ENCODE data around the gene POTED.
"Not testable (repeated sequence)": the region's sequence is repeated elsewhere in the genome, so short reads cannot be mapped to it uniquely, and the experiment has no call there.

Gene POTED

DNA sequence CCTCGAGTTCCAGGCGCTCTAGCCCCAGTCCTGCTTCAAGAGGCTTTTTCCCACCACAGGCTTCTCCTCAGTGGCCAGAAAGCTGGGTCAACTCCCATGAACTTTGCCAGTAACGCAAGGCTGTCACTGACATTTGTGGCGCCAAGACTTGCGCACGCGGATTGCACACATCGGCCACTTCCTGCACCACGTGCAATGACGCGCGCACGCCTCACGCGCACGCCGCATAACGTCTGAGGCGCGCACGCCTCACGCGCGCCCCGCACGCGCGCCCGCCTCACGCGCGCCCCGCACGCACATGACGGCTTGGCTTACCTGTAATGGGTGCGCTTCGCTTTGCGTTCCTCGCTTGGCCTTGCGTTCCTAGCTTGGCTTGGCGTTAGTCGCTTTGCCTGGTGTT lies at the start of gene POTED:
TSS of gene POTED (plus strand) at position 301 of the 400 bp plus-strand sequence. CDS start 452 bp downstream, outside the sequence.
- H3K27ac ChIP-seq; H3K27me3 ChIP-seq; H3K9me3 ChIP-seq; H3K4me1 ChIP-seq (ENCODE audit: control insufficient read depth in 1 of 2, insufficient read depth in 1 of 2, low read depth in 1 of 2, low read length in 1 of 2); H3K4me3 ChIP-seq (ENCODE audit: low read depth in 1 of 2, low read length in 1 of 2); H3K36me3 ChIP-seq: not testable (repeated sequence)

DNA sequence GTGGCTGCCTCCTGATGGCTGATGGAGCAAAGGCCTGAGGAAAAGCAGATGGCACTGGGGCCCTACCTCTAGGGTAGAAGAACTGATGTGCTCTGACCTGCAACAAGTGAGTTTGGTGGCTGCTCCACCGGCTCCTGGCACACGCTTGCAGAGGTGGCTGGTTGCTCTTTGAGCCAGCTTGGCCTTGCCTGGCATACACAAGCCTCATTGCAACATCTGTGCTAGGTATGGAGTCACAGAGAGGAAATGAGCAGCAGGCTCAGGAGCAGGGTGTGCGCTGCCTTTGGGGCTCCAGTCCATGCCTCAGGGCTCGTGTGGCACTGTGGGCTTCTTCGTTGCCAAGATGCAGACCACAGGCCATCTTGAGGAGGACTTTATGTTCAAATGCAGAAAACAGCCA lies 40.5 kb downstream of the POTED start:
- not testable (repeated sequence) for H3K9me3 ChIP-seq; H3K4me3 ChIP-seq (ENCODE audit: low read depth in 1 of 2, low read length in 1 of 2); H3K27ac ChIP-seq; H3K4me1 ChIP-seq (ENCODE audit: control insufficient read depth in 1 of 2, insufficient read depth in 1 of 2, low read depth in 1 of 2, low read length in 1 of 2); H3K36me3 ChIP-seq; H3K27me3 ChIP-seq

GRCh38 chr21:13651746-13652145 lies 42.2 kb downstream of the POTED start:
- not testable (repeated sequence) for H3K27ac ChIP-seq; H3K36me3 ChIP-seq; H3K4me1 ChIP-seq (ENCODE audit: control insufficient read depth in 1 of 2, insufficient read depth in 1 of 2, low read depth in 1 of 2, low read length in 1 of 2); H3K27me3 ChIP-seq; H3K4me3 ChIP-seq (ENCODE audit: low read depth in 1 of 2, low read length in 1 of 2); H3K9me3 ChIP-seq
